ENCODE data around the gene TNFSF12. TPM values are rescaled to one million over a fixed set of nuclear protein-coding genes. Genes with fewer than 3 reads are reported as not detected.

Gene TNFSF12
- polyA plus RNA-seq, 1 donor: 32.7 TPM

DNA sequence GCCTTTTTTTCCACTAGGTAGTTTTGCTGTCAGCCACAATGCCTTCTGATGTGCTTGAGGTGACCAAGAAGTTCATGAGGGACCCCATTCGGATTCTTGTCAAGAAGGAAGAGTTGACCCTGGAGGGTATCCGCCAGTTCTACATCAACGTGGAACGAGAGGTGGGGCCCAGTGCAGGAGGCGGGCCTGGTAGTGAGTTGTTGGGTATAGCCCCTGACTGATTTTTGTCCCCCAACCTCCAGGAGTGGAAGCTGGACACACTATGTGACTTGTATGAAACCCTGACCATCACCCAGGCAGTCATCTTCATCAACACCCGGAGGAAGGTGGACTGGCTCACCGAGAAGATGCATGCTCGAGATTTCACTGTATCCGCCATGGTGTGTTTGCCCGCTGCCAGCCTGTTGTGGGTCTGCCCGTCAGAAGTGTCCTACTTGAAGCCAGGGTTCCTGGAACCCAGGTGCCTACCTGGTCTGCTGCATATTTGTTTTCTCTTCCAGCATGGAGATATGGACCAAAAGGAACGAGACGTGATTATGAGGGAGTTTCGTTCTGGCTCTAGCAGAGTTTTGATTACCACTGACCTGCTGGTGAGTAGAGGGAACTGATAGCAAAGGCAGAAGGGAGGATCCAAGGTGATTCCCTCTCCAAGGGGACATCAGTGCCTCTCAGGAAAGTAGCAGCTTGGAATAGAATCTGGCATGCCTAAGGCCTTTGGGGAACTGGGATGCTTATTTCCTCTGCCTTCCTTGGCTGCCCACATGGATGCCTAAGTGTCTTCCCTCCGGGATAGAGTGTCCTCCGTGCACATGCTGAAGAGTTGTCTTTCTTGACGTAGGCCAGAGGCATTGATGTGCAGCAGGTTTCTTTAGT is 28.7 kb downstream of the TNFSF12 start:
- no CpG with 5 or more reads among the region's 17 CpGs for WGBS (ENCODE audit: insufficient coverage, low lambda C conversion rate)
- Histone ChIP-seq H3K27ac (ENCODE audit: low read length) (peak overlapping the region; percentile 93), H3K4me1 (ENCODE audit: control insufficient read depth, insufficient read depth, low read length) (peaks cover 66% of the 10 kb centered on the region), H3K27me3 (ENCODE audit: control insufficient read depth, insufficient read depth, low read length) (no peaks in the 10 kb centered on the region), H3K9me3 (ENCODE audit: control insufficient read depth, low read depth, low read length) (peaks cover 7% of the 10 kb centered on the region), H3K36me3 (ENCODE audit: control insufficient read depth, insufficient read depth, low read length) (peaks cover 67% of the 10 kb centered on the region), H3K4me3 (ENCODE audit: low read length) (no peak overlapping the region)
- DNase-seq: no peak

DNA sequence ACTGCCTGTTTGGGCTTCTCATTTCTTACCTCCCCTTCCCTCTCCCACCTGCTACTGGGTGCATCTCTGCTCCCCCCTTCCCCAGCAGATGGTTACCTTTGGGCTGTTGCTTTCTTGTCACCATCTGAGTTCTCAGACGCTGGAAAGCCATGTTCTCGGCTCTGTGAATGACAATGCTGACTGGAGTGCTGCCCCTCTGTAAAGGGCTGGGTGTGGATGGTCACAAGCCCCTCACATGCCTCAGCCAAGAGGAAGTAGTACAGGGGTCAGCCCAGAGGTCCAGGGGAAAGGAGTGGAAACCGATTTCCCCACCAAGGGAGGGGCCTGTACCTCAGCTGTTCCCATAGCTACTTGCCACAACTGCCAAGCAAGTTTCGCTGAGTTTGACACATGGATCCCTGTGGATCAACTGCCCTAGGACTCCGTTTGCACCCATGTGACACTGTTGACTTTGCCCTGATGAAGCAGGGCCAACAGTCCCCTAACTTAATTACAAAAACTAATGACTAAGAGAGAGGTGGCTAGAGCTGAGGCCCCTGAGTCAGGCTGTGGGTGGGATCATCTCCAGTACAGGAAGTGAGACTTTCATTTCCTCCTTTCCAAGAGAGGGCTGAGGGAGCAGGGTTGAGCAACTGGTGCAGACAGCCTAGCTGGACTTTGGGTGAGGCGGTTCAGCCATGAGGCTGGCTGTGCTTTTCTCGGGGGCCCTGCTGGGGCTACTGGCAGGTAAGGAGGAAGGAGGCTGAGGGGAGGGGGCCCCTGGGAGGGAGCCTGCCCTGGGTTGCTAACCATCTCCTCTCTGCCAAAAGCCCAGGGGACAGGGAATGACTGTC is 30.4 kb downstream of the TNFSF12 start, which contains the start of gene CD68:
CD68 (plus strand) TSS at position 638 of the 833 bp plus-strand sequence; CDS start at position 678, 40 bp downstream.
- peak; percentile 98 to 99 for DNase-seq
- peaks cover 75% of the 10 kb centered on the region for H3K4me1 ChIP-seq (ENCODE audit: control insufficient read depth, insufficient read depth, low read length)

DNA sequence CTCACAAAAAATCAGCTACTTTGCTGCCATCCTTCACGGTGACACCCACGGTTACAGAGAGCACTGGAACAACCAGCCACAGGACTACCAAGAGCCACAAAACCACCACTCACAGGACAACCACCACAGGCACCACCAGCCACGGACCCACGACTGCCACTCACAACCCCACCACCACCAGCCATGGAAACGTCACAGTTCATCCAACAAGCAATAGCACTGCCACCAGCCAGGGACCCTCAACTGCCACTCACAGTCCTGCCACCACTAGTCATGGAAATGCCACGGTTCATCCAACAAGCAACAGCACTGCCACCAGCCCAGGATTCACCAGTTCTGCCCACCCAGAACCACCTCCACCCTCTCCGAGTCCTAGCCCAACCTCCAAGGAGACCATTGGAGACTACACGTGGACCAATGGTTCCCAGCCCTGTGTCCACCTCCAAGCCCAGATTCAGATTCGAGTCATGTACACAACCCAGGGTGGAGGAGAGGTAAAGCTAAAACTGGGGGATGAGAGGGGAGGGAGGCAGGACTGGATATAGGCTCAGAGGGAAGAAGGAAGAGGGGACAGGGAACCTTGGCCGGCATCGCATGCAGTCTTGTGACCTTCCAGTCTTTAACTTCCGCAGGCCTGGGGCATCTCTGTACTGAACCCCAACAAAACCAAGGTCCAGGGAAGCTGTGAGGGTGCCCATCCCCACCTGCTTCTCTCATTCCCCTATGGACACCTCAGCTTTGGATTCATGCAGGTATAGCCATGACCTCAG is 31.2 kb downstream of the TNFSF12 start:
- peak in 1 of 2 donors; percentile 48 for DNase-seq
- Histone ChIP-seq H3K36me3 (ENCODE audit: control insufficient read depth, insufficient read depth, low read length) (peaks cover 56% of the 10 kb centered on the region), H3K27me3 (ENCODE audit: control insufficient read depth, insufficient read depth, low read length) (no peaks in the 10 kb centered on the region), H3K27ac (ENCODE audit: low read length) (peak overlapping the region; percentile 93), H3K4me3 (ENCODE audit: low read length) (peak overlapping the region; percentile 49), H3K4me1 (ENCODE audit: control insufficient read depth, insufficient read depth, low read length) (peaks cover 75% of the 10 kb centered on the region), H3K9me3 (ENCODE audit: control insufficient read depth, low read depth, low read length) (peaks cover 8% of the 10 kb centered on the region)
- WGBS (ENCODE audit: insufficient coverage, low lambda C conversion rate): no CpG with 5 or more reads among the region's 12 CpGs

More for the DNA sequence above, 30.4 kb downstream of the TNFSF12 start, which contains the start of gene CD68:
- WGBS (ENCODE audit: insufficient coverage, low lambda C conversion rate): no CpG with 5 or more reads among the region's 7 CpGs
- H3K9me3 ChIP-seq (ENCODE audit: control insufficient read depth, low read depth, low read length): peaks cover 8% of the 10 kb centered on the region
- H3K4me3 ChIP-seq (ENCODE audit: low read length): peak within 1 kb of the TSS; percentile 49
- peak within 1 kb of the TSS; percentile 93 for H3K27ac ChIP-seq (ENCODE audit: low read length)
- H3K36me3 ChIP-seq (ENCODE audit: control insufficient read depth, insufficient read depth, low read length): peaks cover 64% of the 10 kb centered on the region
- H3K27me3 ChIP-seq (ENCODE audit: control insufficient read depth, insufficient read depth, low read length): no peaks in the 10 kb centered on the region

DNA sequence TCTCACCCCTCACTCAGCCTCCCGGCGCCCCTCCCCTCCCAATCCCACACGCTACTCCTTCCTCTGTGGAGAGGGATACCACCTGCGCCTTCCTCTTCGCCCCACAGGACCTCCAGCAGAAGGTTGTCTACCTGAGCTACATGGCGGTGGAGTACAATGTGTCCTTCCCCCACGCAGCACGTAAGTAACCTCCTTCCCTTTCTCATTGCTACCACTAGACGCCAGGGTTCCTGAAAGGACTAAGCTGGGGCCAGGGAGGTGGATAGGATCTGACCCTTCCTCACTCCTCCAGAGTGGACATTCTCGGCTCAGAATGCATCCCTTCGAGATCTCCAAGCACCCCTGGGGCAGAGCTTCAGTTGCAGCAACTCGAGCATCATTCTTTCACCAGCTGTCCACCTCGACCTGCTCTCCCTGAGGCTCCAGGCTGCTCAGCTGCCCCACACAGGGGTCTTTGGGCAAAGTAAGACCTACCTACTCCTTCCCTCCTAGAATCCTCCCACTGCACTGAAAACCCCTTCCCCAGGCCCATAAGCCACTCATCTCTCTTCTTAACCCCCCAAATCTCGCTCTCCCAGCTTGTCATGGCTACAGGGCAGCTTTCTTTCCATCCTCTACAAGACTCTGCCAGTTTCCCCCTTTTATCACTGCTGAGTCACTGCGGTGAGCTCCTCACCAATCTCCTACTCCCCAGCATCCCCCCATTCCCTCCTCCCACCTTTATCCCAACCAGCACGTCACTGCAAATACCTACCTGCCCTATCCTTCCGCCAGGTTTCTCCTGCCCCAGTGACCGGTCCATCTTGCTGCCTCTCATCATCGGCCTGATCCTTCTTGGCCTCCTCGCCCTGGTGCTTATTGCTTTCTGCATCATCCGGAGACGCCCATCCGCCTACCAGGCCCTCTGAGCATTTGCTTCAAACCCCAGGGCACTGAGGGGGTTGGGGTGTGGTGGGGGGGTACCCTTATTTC is 32.0 kb downstream of the TNFSF12 start:
- 92% methylated on average over 2 of the region's 23 CpGs for WGBS (ENCODE audit: insufficient coverage, low lambda C conversion rate)
- peaks cover 51% of the 10 kb centered on the region for H3K36me3 ChIP-seq (ENCODE audit: control insufficient read depth, insufficient read depth, low read length)
- peaks cover 70% of the 10 kb centered on the region for H3K4me1 ChIP-seq (ENCODE audit: control insufficient read depth, insufficient read depth, low read length)
- peaks cover 8% of the 10 kb centered on the region for H3K9me3 ChIP-seq (ENCODE audit: control insufficient read depth, low read depth, low read length)
- DNase-seq: no peak
- H3K4me3 ChIP-seq (ENCODE audit: low read length): peak overlapping the region; percentile 49
- H3K27me3 ChIP-seq (ENCODE audit: control insufficient read depth, insufficient read depth, low read length): no peaks in the 10 kb centered on the region
- H3K27ac ChIP-seq (ENCODE audit: low read length): peak overlapping the region; percentile 93

DNA sequence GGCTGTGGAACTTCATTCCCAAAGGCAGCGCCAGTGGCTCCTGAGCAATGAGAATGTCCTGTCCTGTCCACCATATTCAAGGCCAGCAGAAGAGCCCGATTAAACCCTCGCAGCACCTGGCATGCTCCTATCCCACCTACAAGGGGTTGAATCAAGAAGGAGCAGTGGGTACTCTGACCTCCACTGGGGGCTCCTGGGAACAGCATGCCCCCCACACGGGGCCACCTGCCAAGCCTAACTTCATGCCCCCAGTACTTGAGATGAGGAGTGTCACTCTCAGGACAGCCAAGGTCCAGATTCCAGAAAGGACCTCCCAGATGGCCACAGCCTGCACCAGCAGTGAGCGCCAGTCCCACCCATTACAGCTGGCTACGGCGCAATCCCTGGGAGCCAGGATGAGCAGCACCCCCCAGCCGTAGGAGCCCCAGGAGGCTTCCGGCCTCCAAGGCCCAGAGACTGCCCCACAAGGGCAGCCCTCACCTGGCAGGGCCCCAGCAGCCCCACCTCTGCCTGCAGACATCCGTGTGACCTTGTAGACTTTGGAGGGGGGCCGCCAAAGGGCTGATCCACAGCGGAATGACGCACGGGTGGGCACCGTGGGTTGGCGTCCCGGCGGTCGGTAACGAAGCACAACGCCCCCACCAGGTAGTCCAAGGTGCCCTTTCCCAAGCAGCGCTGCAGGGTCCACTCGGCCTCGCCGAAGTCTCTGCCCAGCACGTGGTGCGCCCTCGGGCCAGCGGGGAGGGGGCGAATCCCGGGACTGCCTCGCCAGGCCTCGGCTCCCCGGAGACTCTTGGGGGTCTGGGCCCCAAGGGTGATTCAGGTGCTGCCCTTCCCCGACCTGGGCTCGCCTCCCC is 33.8 kb downstream of the TNFSF12 start:
- no peak for DNase-seq
- H3K27me3 ChIP-seq (ENCODE audit: control insufficient read depth, insufficient read depth, low read length): no peaks in the 10 kb centered on the region
- WGBS (ENCODE audit: insufficient coverage, low lambda C conversion rate): no CpG with 5 or more reads among the region's 36 CpGs
- H3K4me1 ChIP-seq (ENCODE audit: control insufficient read depth, insufficient read depth, low read length): peaks cover 56% of the 10 kb centered on the region
- peak overlapping the region; percentile 67 for H3K4me3 ChIP-seq (ENCODE audit: low read length)
- peaks cover 8% of the 10 kb centered on the region for H3K9me3 ChIP-seq (ENCODE audit: control insufficient read depth, low read depth, low read length)
- H3K27ac ChIP-seq (ENCODE audit: low read length): peak overlapping the region; percentile 94
- H3K36me3 ChIP-seq (ENCODE audit: control insufficient read depth, insufficient read depth, low read length): peaks cover 43% of the 10 kb centered on the region

DNA sequence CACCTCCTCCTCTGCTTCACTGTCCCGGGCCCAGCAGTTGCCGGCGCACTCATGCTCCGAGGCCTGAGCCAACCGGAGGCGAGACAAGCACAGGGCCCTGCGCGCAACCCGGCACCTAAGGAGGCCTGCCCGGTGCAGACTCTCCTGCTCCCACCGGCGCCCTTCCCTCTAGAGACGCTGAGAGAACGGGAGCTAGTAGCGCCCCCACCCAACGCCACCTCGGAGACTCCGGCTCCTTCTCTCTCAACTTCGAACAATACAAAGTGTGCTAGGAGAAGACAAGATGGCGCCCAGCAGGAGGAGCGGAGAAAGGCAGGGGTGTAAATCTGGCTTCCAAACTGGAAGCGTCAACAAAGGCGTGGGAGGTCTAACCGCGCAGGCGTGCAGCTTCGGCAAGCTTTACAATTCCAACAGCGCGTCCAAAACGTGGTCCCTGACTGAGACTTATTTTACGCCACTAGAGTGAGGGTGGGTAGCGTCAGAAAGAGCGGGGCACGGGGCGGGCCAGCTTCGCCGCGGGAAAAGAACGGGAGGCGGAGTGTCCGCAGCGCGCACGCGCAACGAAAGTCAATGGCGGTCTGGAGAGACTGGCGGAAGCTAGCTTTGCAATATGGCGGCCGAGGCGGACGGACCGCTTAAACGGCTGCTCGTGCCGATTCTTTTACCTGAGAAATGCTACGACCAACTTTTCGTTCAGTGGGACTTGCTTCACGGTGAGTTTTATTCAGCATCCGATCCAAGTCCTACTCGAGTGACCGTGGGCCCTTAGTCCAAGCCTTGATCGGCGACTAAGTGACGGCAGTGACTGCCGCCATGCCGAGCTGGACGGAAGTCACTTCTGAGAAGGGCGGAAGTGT is 34.6 kb downstream of the TNFSF12 start, which contains the start of gene MPDU1:
MPDU1 (plus strand) TSS at position 600 of the 857 bp plus-strand sequence; CDS start at position 611, 11 bp downstream.
- Histone ChIP-seq H3K27ac (ENCODE audit: low read length) (peak within 1 kb of the TSS; percentile 94), H3K9me3 (ENCODE audit: control insufficient read depth, low read depth, low read length) (peaks cover 8% of the 10 kb centered on the region), H3K27me3 (ENCODE audit: control insufficient read depth, insufficient read depth, low read length) (no peaks in the 10 kb centered on the region), H3K4me3 (ENCODE audit: low read length) (peak within 1 kb of the TSS; percentile 67), H3K4me1 (ENCODE audit: control insufficient read depth, insufficient read depth, low read length) (peaks cover 49% of the 10 kb centered on the region), H3K36me3 (ENCODE audit: control insufficient read depth, insufficient read depth, low read length) (peaks cover 42% of the 10 kb centered on the region)
- DNase-seq: peak; percentile 97 to 98
- no CpG with 5 or more reads among the region's 69 CpGs for WGBS (ENCODE audit: insufficient coverage, low lambda C conversion rate)

DNA sequence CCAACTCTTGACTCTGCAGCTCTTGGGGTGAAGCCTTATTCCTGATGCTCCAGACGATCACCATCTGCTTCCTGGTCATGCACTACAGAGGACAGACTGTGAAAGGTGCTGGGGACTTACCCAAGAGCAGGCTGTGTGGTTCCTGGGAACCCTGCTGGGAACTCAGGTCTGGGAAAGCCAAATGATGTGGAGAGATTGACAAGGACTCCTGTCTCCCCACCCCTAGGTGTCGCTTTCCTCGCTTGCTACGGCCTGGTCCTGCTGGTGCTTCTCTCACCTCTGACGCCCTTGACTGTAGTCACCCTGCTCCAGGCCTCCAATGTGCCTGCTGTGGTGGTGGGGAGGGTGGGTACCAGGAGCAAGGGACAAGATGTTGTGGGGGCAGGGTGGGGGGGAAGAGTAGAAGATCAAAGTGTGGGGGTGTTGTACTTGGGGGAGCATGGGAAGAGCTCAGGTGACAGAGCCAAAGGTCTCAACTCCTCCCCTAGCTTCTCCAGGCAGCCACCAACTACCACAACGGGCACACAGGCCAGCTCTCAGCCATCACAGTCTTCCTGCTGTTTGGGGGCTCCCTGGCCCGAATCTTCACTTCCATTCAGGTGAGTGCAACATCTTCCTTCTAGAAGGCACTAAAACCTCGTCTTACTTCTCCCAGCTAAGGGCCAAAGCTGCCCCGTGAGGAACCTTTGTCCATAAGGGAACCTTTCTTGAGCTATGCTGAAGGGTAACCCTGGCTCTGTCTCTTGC is 38.0 kb downstream of the TNFSF12 start:
- Histone ChIP-seq H3K4me1 (ENCODE audit: control insufficient read depth, insufficient read depth, low read length) (peaks cover 34% of the 10 kb centered on the region), H3K9me3 (ENCODE audit: control insufficient read depth, low read depth, low read length) (peaks cover 8% of the 10 kb centered on the region), H3K36me3 (ENCODE audit: control insufficient read depth, insufficient read depth, low read length) (peaks cover 48% of the 10 kb centered on the region), H3K27me3 (ENCODE audit: control insufficient read depth, insufficient read depth, low read length) (no peaks in the 10 kb centered on the region), H3K4me3 (ENCODE audit: low read length) (no peak overlapping the region), H3K27ac (ENCODE audit: low read length) (no peak overlapping the region)
- DNase-seq: peak in 1 of 2 donors; percentile 57
- WGBS (ENCODE audit: insufficient coverage, low lambda C conversion rate): 100% methylated on average over 1 of the region's 9 CpGs
